HepG2 (cell line): ENCODE results near the gene TMEM134. TPM values are rescaled to one million over a fixed set of nuclear protein-coding genes. Genes with fewer than 3 reads are reported as not detected.

Experiments used
- AKNA ChIP-seq: sonication (generic); formaldehyde crosslinking; IDR thresholded peaks from 2 replicates; pipeline ENCODE4 v1.4.0; 2020; ENCODE audit warnings: missing genetic modification reagents, borderline replicate concordance
- CTCF ChIP-seq: sonication (generic); formaldehyde crosslinking; IDR thresholded peaks from 2 replicates; pipeline ENCODE4 v1.5.0; 2020; ENCODE audit warnings: mild to moderate bottlenecking, missing genetic modification reagents, moderate library complexity
- PATZ1 ChIP-seq: sonication (generic); formaldehyde crosslinking; IDR thresholded peaks from 2 replicates; pipeline ENCODE4 v1.4.0; 2020; ENCODE audit warnings: missing genetic modification reagents
- ZNF264 ChIP-seq: sonication (generic); formaldehyde crosslinking; IDR thresholded peaks from 2 replicates; pipeline ENCODE4 v1.4.0; 2020; ENCODE audit warnings: missing genetic modification reagents
- polyA plus RNA-seq, 8 experiments: library from polyadenylated mRNA; depleted of rRNA in 3 of 8; stranded (reverse) in 7 of 8; unstranded in 1 of 8; fragments of >200 nt; fragmentation: Illumina TruSeq in 4 of 8; extraction: Trizol in 4 of 8; gene quantifications; 2 replicates each; pipeline versions ENCODE4 v1.2.1 to v1.2.3, GENCODE V29; 2011 to 2016; ENCODE audit warnings: low read depth in 4 of 8, missing spikeins in 1 of 8, mixed read lengths in 1 of 8; ENCODE audit not compliant: insufficient read depth in 1 of 8
- total RNA-seq, 5 experiments: library from RNA; depleted of rRNA; stranded (reverse); fragments of >200 nt; fragmentation: Illumina TruSeq; extraction: Trizol; gene quantifications; 2 replicates each; pipeline ENCODE4 v1.2.3, GENCODE V29; 2016; ENCODE audit warnings: low read depth in 1 of 5

The TMEM134 gene
- total and polyA plus RNA-seq, 2 of the 13 experiments (the other 11 are each of a cell fraction or from before 2014, with no cell fraction given): 6.9 to 26.9 TPM

- TF ChIP-seq AKNA (CRISPR knock-in tag) (no peak), CTCF (CRISPR knock-in tag) (no peak), PATZ1 (CRISPR knock-in tag) (no peak), ZNF264 (CRISPR knock-in tag) (no peak)
- TF ChIP-seq, all 625 proteins: peak for 0
Observed at GRCh38 chr11:67495234-67496005, 26.4 kb upstream of the TMEM134 start (continued).
